Measurements from ENCODE around the gene AKR1B1.

AKR1B1 gene

GRCh38 chr7:134480730-134481129, 21.8 kb upstream of the AKR1B1 start:
- POLR2A ChIA-PET: interaction anchor here (0.7 to 1.6 kb wide), 3 partner anchors 13 to 23 kb away, joined by 3 to 7 read pairs (median 6); no protein-coding TSS in a partner anchor
- H3K27ac ChIP-seq (ENCODE audit: extremely low read depth, low read depth, low read length): no peak overlapping the region
- H3K4me1 ChIP-seq (ENCODE audit: control insufficient read depth, insufficient read depth, low read length): no peaks in the 10 kb centered on the region
- H3K9me3 ChIP-seq (ENCODE audit: control insufficient read depth, insufficient read depth, low read depth, low read length): no peaks in the 10 kb centered on the region
- CTCF ChIA-PET: interaction anchor here (1.2 to 4.2 kb wide), 7 partner anchors 17 to 125 kb away, joined by 3 to 29 read pairs (median 6); no protein-coding TSS in a partner anchor
- H3K36me3 ChIP-seq (ENCODE audit: control insufficient read depth in 2 of 2, insufficient read depth in 1 of 2, low read length in 2 of 2): no peaks in the 10 kb centered on the region
- H3K4me3 ChIP-seq (ENCODE audit: low read depth, low read length): no peak overlapping the region
- no peak for TF ChIP-seq ZNF580 (tag by site-specific recombination; IDR thresholded peaks at IDR 0.05)
- peak; percentile 42; the same call in 1 of the 2 replicates for TF ChIP-seq PRDM1 (tag by site-specific recombination; IDR thresholded peaks at IDR 0.05)

- Histone ChIP-seq H3K4me3 (ENCODE audit: low read depth, low read length) (no peak overlapping the region), H3K36me3 (ENCODE audit: control insufficient read depth in 2 of 2, insufficient read depth in 1 of 2, low read length in 2 of 2) (no peaks in the 10 kb centered on the region), H3K27ac (ENCODE audit: extremely low read depth, low read depth, low read length) (no peak overlapping the region), H3K4me1 (ENCODE audit: control insufficient read depth, insufficient read depth, low read length) (no peaks in the 10 kb centered on the region), H3K9me3 (ENCODE audit: control insufficient read depth, insufficient read depth, low read depth, low read length) (no peaks in the 10 kb centered on the region)
- POLR2A ChIA-PET: interaction anchor here (1.0 to 1.6 kb wide), 2 partner anchors 21 to 22 kb away, joined by 3 to 6 read pairs; no protein-coding TSS in a partner anchor
- TF ChIP-seq RBAK (tag by site-specific recombination; IDR thresholded peaks at IDR 0.05): no peak
- no peak for TF ChIP-seq ZNF677 (tag by site-specific recombination; IDR thresholded peaks at IDR 0.05)
- TF ChIP-seq, protein P1, sequence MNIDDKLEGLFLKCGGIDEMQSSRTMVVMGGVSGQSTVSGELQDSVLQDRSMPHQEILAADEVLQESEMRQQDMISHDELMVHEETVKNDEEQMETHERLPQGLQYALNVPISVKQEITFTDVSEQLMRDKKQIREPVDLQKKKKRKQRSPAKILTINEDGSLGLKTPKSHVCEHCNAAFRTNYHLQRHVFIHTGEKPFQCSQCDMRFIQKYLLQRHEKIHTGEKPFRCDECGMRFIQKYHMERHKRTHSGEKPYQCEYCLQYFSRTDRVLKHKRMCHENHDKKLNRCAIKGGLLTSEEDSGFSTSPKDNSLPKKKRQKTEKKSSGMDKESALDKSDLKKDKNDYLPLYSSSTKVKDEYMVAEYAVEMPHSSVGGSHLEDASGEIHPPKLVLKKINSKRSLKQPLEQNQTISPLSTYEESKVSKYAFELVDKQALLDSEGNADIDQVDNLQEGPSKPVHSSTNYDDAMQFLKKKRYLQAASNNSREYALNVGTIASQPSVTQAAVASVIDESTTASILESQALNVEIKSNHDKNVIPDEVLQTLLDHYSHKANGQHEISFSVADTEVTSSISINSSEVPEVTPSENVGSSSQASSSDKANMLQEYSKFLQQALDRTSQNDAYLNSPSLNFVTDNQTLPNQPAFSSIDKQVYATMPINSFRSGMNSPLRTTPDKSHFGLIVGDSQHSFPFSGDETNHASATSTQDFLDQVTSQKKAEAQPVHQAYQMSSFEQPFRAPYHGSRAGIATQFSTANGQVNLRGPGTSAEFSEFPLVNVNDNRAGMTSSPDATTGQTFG (tag by site-specific recombination; IDR thresholded peaks at IDR 0.05; ENCODE audit: borderline replicate concordance): no peak
- no peak for TF ChIP-seq SP7 (tag by site-specific recombination; IDR thresholded peaks at IDR 0.05)
- no peak for TF ChIP-seq ZNF529 (tag by site-specific recombination; IDR thresholded peaks at IDR 0.05; ENCODE audit: insufficient replicate concordance)
- TF ChIP-seq KLF9 (tag by site-specific recombination; IDR thresholded peaks at IDR 0.05; ENCODE audit: low read depth): no peak
- no peak for TF ChIP-seq SETDB1 (IDR thresholded peaks at IDR 0.05; ENCODE audit: insufficient read length, low read length)
- TF ChIP-seq ZFP3 (tag by site-specific recombination; IDR thresholded peaks at IDR 0.05; ENCODE audit: low read depth): no peak
- no peak for TF ChIP-seq ZNF184 (tag by site-specific recombination; IDR thresholded peaks at IDR 0.05)
- no peak for TF ChIP-seq ZNF404 (tag by site-specific recombination; IDR thresholded peaks at IDR 0.05)
- no peak for TF ChIP-seq SCRT2 (tag by site-specific recombination; IDR thresholded peaks at IDR 0.05)
- TF ChIP-seq ATF2 (tag by site-specific recombination; IDR thresholded peaks at IDR 0.05; ENCODE audit: low read depth): no peak
- TF ChIP-seq ZNF416 (tag by site-specific recombination; IDR thresholded peaks at IDR 0.05): no peak
- TF ChIP-seq, protein P2, sequence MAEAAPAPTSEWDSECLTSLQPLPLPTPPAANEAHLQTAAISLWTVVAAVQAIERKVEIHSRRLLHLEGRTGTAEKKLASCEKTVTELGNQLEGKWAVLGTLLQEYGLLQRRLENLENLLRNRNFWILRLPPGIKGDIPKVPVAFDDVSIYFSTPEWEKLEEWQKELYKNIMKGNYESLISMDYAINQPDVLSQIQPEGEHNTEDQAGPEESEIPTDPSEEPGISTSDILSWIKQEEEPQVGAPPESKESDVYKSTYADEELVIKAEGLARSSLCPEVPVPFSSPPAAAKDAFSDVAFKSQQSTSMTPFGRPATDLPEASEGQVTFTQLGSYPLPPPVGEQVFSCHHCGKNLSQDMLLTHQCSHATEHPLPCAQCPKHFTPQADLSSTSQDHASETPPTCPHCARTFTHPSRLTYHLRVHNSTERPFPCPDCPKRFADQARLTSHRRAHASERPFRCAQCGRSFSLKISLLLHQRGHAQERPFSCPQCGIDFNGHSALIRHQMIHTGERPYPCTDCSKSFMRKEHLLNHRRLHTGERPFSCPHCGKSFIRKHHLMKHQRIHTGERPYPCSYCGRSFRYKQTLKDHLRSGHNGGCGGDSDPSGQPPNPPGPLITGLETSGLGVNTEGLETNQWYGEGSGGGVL (tag by site-specific recombination; IDR thresholded peaks at IDR 0.05): no peak
- no peak for TF ChIP-seq ZFP37 (tag by site-specific recombination; IDR thresholded peaks at IDR 0.05)
- TF ChIP-seq ZNF560 (tag by site-specific recombination; IDR thresholded peaks at IDR 0.05; ENCODE audit: borderline replicate concordance): no peak
- no peak for TF ChIP-seq ZSCAN16 (tag by site-specific recombination; IDR thresholded peaks at IDR 0.05)
- CTCF ChIA-PET: interaction anchor here (0.6 to 4.2 kb wide), 10 partner anchors 12 to 126 kb away, joined by 3 to 29 read pairs (median 5); no protein-coding TSS in a partner anchor
Observed at GRCh38 chr7:134480202-134480601, 21.3 kb upstream of the AKR1B1 start.
